Lung (tissue), 12 donors: ENCODE measurements around the gene MTPN. TPM values are rescaled to one million over a fixed set of nuclear protein-coding genes. Genes with fewer than 3 reads are reported as not detected.

Experiments used
- ATAC-seq: fragments of 200-7000 bp; cut with Tn5 transposase; one replicate; pipeline ENCODE4 v1.9.1; 2020; ENCODE audit warnings: moderate number of reproducible peaks; ENCODE audit not compliant: insufficient read depth, low FRiP score
- DNase-seq, 3 donors: peaks; one replicate each; pipeline ENCODE4 v3.0.0-alpha.2; 2013 to 2017
- H3K27ac ChIP-seq, 2 donors: one replicate each; pipeline ENCODE4 v1.5.1; 2013; ENCODE audit warnings: mild to moderate bottlenecking in 2 of 2, moderate library complexity in 2 of 2, control low read depth in 1 of 2, inconsistent platforms in 1 of 2, low read depth in 1 of 2, low read length in 1 of 2
- H3K27me3 ChIP-seq, 3 donors: one replicate each; pipeline ENCODE4 v1.5.1; 2013; ENCODE audit warnings: low read length in 2 of 3; ENCODE audit not compliant: control insufficient read depth in 3 of 3, insufficient read depth in 3 of 3
- H3K36me3 ChIP-seq, 4 donors: one replicate each; pipeline ENCODE4 v1.5.1; 2013; ENCODE audit warnings: low read length in 4 of 4, mild to moderate bottlenecking in 1 of 4, moderate library complexity in 1 of 4; ENCODE audit not compliant: control insufficient read depth in 4 of 4, insufficient read depth in 4 of 4
- H3K4me1 ChIP-seq, 5 donors: one replicate each; pipeline ENCODE4 v1.5.1; 2013; ENCODE audit warnings: low read length in 5 of 5, mild to moderate bottlenecking in 2 of 5, moderate library complexity in 1 of 5; ENCODE audit not compliant: control insufficient read depth in 5 of 5, insufficient read depth in 5 of 5
- H3K4me3 ChIP-seq: one replicate; pipeline ENCODE4 v1.5.1; 2013; ENCODE audit warnings: mild to moderate bottlenecking, control low read depth, moderate library complexity
- H3K9ac ChIP-seq, 2 donors: one replicate each; pipeline ENCODE4 v1.5.1; 2013; ENCODE audit warnings: low read length in 2 of 2, control low read depth in 1 of 2; ENCODE audit not compliant: insufficient read depth in 1 of 2
- H3K9me3 ChIP-seq, 4 donors: one replicate each; pipeline ENCODE4 v1.5.1; 2013; ENCODE audit warnings: low read length in 3 of 4, mild to moderate bottlenecking in 1 of 4, moderate library complexity in 1 of 4; ENCODE audit not compliant: control insufficient read depth in 4 of 4, insufficient read depth in 3 of 4
- WGBS, 2 donors: extraction: QIAGEN DNeasy Blood & Tissue Kit; methylation state at CpG; one replicate each; pipeline ENCODE4 v1.1.7; 2013; 5-methylcytosine and 5-hydroxymethylcytosine counted together
- polyA plus RNA-seq, 2 donors: library from polyadenylated mRNA; stranded (reverse); fragments of 200-250 nt; gene quantifications; one replicate each; pipeline ENCODE4 v1.2.1, GENCODE V29; 2013
- total RNA-seq, 2 donors: library from RNA; depleted of rRNA in 1 of 2; stranded (reverse); fragments of >200 nt in 1 of 2; gene quantifications; one replicate each; pipeline ENCODE4 v1.2.1, GENCODE V29; 2014 to 2021
- TF ChIP-seq, protein P1 (sequence below): IDR thresholded peaks from 2 replicates; pipeline ENCODE4 v1.5.1; 2012; ENCODE audit warnings: mild to moderate bottlenecking; ENCODE audit errors: control extremely low read depth, extremely low read depth
- donor health status: control.
- donor health status: control.
- donor health status: Bipolar disorder and iron deficiency.
- donor health status: healthy.
- donor health status: DM: yes; HTN: yes; CAD: no.

Gene MTPN
- total and polyA plus RNA-seq, 4 donors = 32.9 to 116 (median 105) TPM

DNA sequence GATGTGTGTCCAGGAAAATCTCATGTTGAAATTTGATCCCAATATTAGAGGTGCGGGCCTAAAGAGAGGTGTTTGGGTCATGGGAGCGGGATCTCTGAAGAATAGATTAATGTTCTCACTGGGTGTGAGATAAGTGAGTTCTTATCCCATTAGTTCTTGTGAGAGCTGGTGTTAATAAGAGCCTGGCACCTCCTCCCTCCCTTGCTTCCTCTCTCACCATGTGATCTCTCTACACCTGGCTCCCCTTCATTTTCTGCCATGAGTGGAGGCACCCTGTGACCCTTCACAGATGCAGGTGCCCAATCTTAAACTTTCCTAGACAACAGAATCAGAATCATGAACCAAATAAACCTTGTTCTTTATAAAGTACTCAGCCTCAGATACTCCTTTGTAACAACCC, 19.5 kb downstream of the MTPN start:
- no peak overlapping the region for H3K4me3 ChIP-seq
- H3K27ac ChIP-seq = no peak overlapping the region
- no peak for ATAC-seq
- TF ChIP-seq, protein P1, sequence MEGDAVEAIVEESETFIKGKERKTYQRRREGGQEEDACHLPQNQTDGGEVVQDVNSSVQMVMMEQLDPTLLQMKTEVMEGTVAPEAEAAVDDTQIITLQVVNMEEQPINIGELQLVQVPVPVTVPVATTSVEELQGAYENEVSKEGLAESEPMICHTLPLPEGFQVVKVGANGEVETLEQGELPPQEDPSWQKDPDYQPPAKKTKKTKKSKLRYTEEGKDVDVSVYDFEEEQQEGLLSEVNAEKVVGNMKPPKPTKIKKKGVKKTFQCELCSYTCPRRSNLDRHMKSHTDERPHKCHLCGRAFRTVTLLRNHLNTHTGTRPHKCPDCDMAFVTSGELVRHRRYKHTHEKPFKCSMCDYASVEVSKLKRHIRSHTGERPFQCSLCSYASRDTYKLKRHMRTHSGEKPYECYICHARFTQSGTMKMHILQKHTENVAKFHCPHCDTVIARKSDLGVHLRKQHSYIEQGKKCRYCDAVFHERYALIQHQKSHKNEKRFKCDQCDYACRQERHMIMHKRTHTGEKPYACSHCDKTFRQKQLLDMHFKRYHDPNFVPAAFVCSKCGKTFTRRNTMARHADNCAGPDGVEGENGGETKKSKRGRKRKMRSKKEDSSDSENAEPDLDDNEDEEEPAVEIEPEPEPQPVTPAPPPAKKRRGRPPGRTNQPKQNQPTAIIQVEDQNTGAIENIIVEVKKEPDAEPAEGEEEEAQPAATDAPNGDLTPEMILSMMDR = no peak
- WGBS, 2 donors = 93 to 98% methylated on average over 2 of the region's 2 CpGs
- DNase-seq = no peak
- peaks cover 0 to 2% (median 0%) of the 10 kb centered on the region in 4 donors for H3K36me3 ChIP-seq
- H3K4me1 ChIP-seq = peaks cover 0 to 16% (median 3%) of the 10 kb centered on the region in 5 donors
- H3K27me3 ChIP-seq = no peaks in the 10 kb centered on the region
- no peaks in the 10 kb centered on the region for H3K9me3 ChIP-seq
- H3K9ac ChIP-seq = no peak overlapping the region

DNA sequence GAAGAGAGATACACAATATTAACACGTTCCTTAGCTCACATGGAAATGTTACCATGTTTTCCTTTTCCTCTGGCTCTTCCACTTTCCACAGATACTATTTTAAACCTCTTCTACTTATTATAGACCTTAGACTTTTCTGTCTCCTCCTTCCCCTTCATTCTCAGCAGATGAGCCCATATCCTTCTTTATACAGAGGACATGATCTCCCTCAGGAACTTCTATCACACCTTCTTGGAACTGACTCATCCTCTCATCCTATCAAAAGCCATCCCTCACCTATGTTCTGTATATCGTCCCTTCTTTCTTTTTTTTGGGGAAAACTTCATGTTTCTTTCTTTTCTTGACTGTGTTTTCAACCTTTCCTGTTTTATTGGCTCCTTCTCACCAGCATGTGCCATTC, 20.8 kb downstream of the MTPN start:
- H3K4me1 ChIP-seq = peaks cover 0 to 15% (median 3%) of the 10 kb centered on the region in 5 donors
- WGBS, 2 donors = 89 to 96% methylated on average over 2 of the region's 2 CpGs
- no peak for ATAC-seq
- no peak for DNase-seq
- H3K27me3 ChIP-seq = no peaks in the 10 kb centered on the region
- H3K27ac ChIP-seq = no peak overlapping the region
- TF ChIP-seq, protein P1 = no peak
- no peak overlapping the region for H3K4me3 ChIP-seq
- H3K9ac ChIP-seq = no peak overlapping the region
- peaks cover 0 to 2% (median 0%) of the 10 kb centered on the region in 4 donors for H3K36me3 ChIP-seq
- no peaks in the 10 kb centered on the region for H3K9me3 ChIP-seq

DNA sequence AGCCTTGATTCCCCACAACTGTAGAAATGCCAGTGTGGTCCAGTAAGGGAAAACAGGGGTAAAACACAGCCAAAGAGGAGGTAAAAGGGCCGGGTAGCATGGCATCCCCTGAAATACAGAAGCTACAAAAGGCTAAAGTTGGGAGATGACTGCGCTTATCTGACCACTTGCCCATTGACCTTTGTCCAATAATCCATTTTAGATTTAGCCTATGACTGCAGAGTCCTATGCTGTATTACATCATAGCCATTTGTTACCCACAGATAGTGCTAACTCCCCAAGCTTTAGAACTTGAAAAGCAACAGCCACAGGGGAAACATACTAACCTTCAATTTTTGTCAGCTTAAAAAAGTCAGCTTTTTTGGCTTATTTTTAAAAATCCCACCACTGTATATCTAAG, 26.2 kb downstream of the MTPN start:
- H3K9ac ChIP-seq = no peak overlapping the region
- H3K4me1 ChIP-seq = peaks cover 0 to 8% (median 0%) of the 10 kb centered on the region in 5 donors
- DNase-seq (no peak), ATAC-seq (no peak)
- H3K9me3 ChIP-seq = no peaks in the 10 kb centered on the region
- H3K4me3 ChIP-seq = no peak overlapping the region
- no peaks in the 10 kb centered on the region for H3K27me3 ChIP-seq
- peaks cover 10 to 20% (median 15%) of the 10 kb centered on the region in 4 donors for H3K36me3 ChIP-seq
- 98% methylated on average over 2 of the region's 2 CpGs for WGBS, 2 donors
- TF ChIP-seq, protein P1 = no peak
- no peak overlapping the region for H3K27ac ChIP-seq

DNA sequence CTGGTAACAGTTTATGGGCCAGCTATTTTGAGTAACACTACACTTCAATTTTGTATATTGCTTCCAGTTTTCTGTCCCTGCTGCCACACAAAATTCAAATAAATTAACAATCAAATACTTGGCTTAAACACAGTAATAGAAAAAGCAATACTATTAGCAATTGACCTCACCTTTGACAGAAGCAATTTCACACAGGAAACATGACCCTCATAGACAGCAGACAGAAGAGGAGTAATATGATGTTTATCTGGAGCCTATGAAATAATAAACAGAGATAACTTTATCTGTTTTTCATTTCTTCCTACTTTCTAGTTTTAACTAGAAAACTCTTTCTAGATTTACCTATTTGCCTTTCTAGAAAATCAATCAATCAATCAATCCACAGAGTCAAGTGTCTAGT, 26.7 kb downstream of the MTPN start:
- Histone ChIP-seq H3K27ac (no peak overlapping the region), H3K4me3 (no peak overlapping the region), H3K36me3 (peaks cover 10 to 20% (median 15%) of the 10 kb centered on the region in 4 donors), H3K9ac (no peak overlapping the region), H3K4me1 (peaks cover 0 to 8% (median 0%) of the 10 kb centered on the region in 5 donors), H3K9me3 (no peaks in the 10 kb centered on the region), H3K27me3 (no peaks in the 10 kb centered on the region)
- TF ChIP-seq, protein P1 = no peak
- no peak for DNase-seq
- ATAC-seq = no peak
